IPS-11a (cell line): Measurements from ENCODE around the gene PTH1R.

Source experiments
- H3K4me3 ChIP-seq: one replicate; pipeline ENCODE4 v1.5.1; 2013; ENCODE audit warnings: low read depth, low read length, control low read depth

PTH1R gene

DNA sequence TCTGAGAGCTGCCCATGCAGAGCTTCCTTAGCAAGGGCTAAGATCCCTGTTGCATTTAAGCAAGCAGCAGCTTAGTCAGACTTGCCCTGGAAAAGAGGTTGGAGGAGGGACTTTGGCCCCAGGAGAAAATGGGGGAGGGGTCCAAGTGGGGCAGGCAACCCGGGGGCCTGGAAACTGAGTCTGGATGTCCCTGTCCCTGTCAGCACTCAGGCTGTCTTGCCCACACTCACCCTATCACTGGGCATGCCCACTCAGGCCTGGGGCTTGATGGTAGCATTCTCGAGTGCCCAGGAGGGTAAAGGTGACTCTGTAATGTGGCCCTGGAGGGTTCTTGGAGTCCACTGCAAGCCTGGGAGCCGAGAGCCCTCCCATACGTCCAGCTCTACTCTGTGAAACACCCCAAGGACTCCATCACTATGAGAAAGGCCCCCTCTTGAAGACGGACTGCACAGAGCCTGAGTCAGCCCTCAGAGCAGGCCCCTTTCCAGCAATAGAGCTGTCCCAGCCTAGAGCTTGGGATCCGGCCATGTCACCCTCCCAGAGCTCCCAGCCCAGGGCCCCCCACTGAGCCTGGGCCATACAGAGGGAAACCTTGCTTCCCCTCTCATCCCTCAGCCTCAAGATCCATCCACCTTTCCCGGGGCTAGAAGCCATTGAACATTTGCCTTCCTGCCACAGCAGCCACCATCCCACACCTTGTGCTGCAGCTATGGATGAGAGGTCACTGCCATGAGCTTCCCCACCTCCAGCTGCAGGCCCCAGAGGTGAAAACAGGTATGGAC lies 27.6 kb upstream of the PTH1R start:
- H3K4me3 ChIP-seq = no peak overlapping the region

DNA sequence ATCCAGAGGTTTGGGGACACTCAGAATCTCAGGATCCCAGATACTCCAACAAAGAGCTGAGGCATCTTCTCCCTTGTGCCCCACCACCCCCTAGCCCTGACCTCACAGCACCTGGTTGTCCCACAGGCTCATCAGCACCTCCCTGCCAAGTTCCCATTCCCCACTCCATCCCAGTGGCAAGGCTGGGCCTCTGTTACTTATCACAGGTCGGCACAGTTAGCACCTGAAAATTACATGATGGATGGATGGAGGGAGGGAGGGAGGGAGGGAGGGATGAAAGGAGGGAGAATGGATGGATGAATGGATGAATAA lies 27.1 kb upstream of the PTH1R start:
- no peak overlapping the region for H3K4me3 ChIP-seq

DNA sequence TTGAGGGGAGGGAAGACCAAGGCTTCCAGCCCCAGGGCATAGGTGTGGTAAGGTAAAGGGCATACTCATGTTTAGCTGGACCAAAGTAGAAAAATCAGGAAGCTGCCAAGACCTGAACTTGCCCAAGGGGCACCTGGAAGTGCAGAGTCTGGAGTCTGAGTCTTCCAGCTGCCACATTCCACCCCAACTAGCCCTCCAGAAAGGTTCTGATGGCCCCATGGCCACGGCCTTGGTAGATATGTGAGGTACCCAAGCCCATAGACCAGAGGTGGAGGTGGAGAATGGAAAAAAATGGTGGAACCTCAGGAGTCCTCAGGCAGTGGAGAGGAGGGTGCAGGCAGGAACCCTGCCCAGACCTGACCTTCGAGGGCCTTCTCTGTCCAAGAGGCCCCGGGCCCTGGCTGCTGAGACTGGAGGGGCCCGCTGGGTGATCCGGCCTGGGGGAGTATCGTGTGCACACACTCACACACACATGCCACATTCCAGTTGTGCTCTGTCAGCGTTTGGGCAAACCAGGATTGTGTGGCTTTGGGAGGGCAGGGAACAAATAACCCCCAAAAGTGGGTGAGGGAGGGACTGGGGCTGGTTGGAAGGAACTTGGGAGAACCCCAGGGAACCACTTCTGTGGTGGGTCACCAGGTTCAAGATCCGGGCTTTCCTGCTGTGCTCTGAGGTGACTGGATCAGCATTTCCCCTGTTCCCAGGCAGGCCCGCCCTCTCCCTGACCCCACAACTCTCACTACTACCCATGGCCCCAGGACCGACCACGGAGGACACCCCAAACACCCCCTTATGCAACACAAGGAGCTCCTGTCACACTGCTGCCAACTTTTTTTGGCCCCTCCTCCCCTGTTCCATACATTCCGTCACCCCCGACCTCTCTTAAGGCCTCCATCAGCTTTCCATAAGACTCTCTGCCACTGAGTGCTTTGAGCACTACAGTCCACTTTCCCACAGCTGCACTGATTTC lies 25.9 kb upstream of the PTH1R start:
- H3K4me3 ChIP-seq = no peak overlapping the region

GRCh38 chr3:46852334-46852720 lies 25.2 kb upstream of the PTH1R start:
- H3K4me3 ChIP-seq = no peak overlapping the region

GRCh38 chr3:46852839-46853355 lies 24.6 kb upstream of the PTH1R start:
- H3K4me3 ChIP-seq = no peak overlapping the region

DNA sequence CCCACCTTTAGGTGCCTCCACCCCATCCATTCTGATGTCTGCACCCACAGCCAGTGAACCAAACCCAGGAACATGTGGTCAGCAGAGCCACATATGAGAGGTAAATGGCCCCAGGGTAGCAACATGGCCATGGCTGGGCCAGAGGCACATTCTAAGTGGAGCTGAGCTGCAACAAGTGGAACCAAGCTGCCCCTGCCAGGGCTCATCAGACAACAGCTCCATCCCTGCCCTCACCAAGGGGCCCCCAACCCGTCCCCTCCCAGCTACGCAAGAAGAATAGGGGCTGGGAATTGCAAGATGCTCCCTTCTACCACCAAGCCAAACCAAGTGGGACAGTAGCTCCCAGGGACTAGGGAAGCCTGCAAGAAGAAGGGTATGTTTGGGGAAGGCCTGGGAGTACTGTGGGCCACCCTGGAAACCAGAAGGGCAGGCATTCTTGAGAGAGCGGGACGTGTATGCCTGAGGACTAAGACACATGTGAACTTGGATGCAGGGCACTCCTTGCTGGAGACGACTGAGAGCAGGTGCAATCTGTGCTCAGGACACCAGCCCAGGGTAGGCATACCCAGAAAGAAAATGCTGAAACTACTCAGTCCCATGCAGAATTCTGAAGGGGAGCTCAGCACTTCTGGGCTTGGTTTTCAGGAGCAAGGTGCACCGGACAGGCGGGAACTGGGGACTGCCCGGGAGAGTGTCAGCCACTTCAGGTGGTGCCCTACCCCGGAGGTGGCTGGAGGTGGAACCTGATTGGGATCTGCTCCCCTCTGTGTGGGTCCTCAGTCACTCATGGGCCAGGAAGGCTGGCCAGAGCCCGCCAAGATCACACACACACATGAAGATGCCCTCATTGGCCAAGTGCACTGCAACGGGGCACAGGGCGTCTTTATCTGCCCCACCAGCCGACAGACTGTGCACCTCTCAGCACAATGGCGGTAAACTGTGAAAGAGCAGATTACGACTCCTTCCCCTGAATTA lies 23.8 kb upstream of the PTH1R start:
- H3K4me3 ChIP-seq = no peak overlapping the region

- H3K4me3 ChIP-seq = no peak overlapping the region
Observed at GRCh38 chr3:46854555-46854991, 22.9 kb upstream of the PTH1R start.

- no peak overlapping the region for H3K4me3 ChIP-seq
Observed at GRCh38 chr3:46856576-46857471, 20.7 kb upstream of the PTH1R start.

DNA sequence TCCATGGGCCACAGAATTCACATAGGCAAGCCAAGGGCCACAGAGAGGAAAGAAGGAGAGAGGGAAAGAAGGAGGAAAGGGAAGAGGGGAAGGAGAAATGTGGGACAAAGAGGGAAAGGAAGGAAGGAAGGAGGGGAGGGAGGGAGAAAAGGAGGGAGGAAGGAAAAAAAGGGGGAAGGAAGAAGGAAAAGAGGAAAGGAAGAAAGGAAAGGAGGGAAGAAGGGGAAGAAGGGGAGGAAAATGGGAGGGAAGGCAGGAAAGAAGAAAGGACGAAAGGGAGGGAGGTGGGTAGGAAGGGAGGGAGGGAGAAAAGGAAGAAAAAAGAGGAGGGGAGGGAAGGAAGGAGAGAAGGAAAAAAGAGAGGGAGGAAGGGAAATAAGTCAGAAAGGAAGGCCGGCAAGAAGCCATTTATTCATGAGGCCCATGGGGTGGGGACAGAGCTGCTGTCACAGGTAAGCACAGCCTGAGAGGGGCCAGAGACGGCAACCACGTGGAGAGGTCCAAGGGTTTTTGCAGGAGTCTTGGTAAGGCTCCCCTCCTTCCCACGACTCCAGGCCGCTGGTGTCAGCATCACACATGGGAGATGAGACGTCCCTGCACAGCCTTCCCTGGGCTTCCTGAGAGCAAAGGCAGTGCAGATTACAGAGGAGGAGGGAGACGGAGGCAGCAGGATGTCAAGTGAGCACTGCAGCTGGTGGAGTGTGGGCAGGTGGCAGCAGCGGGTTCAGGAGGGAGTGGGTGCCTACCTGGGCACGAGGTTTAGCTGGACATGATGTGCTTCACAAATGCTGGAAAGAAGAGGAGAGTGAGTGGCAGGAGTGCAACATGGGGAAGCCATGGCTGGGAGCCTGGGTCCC lies 19.8 kb upstream of the PTH1R start:
- no peak overlapping the region for H3K4me3 ChIP-seq

DNA sequence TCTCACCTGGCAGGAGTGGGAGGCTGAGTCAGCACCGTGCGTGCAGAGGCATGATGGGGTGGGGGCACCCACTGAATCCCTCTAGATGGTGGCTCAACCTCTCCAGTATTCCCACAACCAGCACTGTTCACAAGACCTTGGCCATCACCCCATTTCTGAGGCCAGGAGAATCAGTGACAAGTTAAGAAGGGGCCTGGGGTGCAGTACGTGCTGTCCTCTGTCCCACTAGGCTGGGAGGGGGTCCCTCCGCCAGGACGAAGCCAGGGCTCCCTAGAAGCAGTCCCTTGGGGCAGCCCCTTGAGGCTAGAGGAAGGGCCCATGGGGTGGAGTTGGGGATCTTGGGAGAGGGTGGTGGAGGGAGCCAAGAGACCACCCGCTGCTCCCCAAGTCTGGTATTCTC lies 19.1 kb upstream of the PTH1R start:
- H3K4me3 ChIP-seq = no peak overlapping the region

DNA sequence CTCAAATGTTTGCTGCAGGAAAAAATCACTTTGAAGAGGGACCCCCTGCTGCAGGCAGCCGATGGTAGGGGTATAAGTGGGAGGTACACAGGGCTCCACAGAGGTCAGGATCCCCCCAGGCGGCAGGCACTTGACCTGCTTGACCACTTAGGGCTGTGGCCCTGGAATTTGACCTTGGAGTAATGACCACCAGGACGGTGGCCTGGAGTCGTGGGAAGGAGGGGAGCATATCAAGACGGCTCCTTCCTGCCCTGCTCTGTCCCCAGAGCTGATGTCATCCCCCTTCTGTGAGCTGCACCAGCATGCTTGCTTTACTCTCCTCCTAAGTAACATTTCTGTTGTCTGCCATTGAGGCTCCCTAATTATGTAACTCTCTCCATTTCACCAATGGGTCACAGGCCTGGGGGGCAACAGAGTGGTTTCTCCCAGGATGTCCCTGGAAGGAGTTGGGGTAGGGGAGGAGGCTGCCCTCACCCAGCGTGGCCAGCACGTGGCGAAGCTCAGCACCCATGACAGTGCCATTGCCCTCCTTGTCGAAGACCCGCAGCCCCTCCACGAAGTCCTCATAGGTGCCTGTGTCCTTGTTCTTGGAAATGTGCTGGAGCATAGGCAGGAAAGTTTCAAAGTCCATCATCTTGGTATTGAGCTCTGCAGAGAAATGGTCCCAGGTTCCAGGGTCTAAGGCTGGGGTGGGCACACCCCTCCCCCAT lies 18.4 kb upstream of the PTH1R start:
- H3K4me3 ChIP-seq = no peak overlapping the region

DNA sequence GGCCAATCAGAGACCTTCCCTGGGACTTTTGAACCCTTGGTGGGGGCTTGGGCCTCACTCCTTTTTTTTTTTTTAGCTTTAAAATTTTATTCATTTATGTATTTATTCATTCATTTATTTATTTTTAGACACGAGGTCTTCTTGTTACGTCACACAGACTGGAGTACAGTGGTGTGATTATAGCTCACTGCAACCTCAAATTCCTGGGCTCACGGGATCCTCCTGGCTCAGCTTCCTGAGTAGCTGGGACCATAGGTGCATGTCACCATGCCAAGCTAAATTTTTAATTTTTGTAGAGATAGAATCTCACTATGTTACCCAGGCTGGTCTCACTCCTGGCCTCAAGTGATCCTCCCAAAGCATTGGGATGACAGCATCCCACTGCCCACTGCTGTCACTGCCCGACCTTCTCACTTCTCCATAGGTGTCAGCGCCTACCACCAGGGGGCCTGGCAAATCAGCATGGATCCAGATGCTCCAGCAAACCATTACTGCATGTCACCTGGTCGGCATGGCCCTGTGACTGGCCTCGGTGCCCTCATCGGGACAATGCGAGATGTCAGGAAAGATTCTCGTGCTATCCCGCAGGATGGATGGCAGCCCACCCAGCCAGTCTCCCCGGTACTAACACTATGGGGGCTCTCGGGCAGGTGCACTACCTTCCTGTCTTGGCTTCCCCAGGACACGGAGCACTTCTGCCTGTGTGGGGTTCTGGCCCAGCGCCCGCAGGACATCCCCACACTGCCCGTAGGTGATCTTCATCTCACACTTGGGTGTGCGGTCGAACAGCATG lies 17.3 kb upstream of the PTH1R start:
- H3K4me3 ChIP-seq = no peak overlapping the region

DNA sequence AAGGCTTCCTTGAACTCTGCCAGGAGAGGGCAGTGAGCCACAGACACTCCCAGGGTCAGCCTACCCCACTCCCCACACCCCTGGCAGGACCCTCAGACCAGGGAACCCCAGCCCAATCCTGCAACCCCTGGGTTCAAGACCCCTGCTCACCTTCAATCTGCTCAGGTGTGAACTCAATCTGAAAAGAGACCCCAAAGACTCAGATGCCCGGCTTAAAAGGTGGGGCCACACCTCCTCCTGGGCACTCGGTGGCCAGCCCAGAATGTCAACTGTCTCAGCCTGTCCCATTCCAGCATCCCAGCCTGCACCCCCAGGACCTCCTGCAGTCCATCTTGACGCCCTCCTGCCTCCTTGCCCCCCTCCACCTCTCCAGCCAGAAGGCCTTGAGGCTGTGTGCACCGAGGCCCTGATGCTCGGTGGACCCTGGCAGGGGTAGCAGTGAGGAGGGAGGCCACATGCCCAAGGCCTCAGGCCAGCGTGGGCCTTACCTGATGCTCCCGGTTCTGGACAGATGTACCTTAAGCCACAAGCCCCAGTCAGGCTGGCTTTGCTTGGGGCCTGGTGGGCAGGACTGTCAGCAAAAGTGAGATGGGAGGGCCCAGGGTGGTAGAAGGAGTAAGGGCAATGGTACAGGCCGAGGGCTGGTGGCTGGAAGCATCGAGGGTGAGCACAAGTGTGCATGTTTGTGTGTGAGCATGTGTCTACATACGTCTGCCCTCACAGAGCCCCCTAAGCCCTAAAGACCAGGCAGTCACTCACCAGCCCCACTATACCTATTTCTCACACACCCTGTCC lies 16.5 kb upstream of the PTH1R start:
- no peak overlapping the region for H3K4me3 ChIP-seq

DNA sequence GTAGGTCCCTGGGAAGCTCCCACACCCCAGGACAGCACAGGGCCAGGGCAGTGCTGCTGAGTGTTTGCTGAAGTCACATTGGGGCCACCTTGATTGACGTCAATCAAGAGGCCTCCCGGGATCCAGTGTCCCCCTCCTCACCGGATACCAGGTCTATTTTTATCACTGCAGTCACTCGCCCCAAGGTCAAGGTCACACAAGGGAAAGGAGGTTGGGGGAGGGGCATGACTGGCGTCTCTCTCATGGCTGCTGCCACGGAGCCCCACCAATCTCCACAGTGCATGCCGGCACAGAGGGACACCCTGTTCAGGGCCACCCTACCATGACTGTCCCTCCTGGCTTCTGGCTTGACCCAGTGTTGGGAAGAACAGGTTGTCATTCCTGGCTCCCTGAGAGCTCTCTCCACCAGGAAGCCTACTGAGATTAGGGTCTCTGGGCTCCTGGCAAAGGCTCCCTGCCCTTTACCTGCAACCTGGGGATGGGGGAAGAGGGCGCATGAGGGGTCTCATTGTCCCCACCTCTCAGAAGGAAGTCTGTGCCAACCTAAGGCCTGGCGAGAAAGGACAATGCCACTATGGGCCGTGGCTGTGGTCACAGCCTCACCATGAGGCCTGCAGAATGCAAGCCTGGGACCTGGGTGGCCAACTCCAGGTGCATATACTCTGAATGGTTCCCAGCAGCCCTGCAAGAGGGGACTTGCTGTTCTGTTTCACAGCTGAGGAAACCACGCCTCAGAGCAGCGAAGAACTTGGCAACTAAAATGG lies 15.7 kb upstream of the PTH1R start:
- H3K4me3 ChIP-seq = no peak overlapping the region

DNA sequence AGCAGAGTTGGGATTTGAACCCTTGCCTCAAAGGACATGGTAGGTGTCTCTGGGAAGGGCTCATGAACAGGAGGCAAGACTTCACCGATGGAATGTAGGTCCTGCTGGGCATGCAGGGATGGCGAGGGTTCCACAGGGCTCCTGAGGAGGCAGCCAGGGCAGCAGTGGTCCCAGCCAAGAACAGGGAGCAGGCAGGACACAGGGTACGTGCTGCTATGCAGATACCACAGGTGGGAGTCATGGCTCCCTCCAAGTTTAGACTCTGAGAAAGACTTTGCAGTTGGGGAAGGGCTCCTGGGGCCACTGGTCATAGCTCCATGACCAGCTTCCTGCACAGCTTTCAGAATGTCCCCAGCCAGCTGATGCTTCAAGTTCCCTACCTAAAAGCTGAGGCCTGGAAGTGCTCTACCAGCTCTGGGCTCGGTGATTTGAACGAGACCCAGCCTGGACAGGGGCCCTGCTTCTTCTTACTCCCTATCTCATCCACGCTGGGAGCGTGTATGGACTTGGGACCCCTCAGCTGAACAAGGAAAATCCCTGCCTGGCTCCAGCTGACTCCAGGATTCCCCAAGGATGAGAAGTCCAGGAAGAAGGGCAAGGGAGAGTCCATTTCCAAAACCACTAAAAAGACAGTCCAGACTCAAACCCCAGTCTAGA lies 15.0 kb upstream of the PTH1R start:
- no peak overlapping the region for H3K4me3 ChIP-seq
